HG03039 (cell line): ENCODE results near the gene FAAP20.
"Not testable (repeated sequence)": the region's sequence is repeated elsewhere in the genome, so short reads cannot be mapped to it uniquely, and the experiment has no call there.

Source experiments
- ATAC-seq: cut with Tn5 transposase; IDR thresholded peaks from one replicate; pipeline ENCODE4 v1.9.1; 2021; ENCODE audit warnings: mild to moderate bottlenecking, moderate library complexity; ENCODE audit not compliant: unreplicated experiment

FAAP20 gene

DNA sequence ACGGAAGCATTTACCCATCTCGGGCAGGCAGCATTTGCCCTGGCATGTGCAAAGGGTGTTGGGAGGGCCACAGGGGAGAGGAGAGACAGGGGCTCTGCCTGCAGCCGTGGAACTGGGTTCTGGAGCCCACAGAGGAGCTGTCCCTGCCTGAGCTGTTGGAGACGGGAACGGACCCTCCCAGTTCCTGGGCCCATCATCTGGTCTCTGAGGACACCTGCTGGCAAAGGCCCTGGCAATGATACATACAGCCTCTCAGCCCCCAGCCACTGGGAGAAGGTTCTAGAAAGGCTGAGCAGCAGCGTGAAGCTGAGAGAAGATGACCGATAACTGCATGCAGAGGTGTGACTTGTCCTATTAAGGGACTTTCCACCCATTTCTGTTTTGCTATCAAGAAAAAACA is 31.4 kb downstream of the FAAP20 start:
- no peak for ATAC-seq

DNA sequence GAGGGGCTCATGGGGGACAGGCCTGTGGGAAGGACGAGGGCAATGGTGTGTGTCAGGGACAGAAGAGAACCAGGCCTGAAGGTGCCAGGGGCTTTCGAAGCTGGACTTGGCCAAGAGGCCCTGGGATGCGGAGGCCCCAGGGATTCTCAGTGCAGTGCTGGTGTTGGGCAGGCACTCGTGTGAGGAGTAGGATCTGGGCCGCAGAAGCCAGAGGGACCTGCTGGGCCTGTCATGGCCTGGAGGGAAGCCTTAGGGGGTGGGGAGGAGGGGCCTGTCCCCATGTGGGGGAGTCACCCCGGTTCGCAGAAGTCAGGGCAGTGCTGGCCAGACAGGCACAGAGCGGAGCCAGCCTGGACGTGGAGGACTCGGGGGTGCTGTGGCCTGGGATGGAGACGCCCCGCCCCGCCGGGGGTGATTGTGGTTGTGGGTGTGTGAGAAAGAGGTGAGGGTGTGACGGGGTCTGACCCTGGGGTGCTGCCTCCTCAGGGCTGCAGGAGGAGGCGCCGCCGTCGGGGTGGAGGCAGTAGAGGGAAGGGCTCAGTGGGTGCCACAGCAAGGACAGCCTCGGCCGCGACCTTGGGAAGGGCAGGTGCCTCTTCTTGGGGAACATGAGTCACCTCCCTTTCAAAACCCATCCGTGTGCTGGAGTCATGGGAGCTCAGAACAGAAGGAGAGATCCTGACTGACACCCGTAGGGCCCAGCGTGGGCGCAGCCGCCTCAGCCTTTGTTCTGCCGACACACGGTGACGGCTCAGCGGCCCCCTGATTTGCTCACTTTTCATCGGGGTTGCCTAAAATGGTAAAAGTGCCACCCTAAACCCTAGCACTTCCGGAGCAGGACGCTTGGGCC is 33.9 kb downstream of the FAAP20 start:
- ATAC-seq: no peak

DNA sequence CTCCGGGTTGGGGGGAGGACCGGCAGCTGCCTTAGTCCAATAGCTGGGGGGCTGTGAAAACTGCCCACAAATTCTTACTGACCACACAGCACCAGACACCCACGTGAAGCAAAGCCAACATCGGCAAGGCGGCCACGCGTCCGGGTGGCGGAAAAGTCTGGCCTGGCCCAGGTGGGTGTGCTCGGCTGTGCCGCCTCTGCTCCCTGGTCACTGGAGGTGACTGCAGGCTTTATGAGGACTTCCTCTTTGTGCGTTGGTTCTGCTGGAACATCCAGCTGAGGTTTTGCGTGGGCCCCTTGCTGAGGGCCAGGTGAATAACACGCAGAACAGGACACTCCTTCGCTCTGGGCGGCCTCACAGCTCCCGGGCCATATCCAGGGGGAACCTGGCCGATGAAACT is 35.4 kb downstream of the FAAP20 start:
- no peak for ATAC-seq

DNA sequence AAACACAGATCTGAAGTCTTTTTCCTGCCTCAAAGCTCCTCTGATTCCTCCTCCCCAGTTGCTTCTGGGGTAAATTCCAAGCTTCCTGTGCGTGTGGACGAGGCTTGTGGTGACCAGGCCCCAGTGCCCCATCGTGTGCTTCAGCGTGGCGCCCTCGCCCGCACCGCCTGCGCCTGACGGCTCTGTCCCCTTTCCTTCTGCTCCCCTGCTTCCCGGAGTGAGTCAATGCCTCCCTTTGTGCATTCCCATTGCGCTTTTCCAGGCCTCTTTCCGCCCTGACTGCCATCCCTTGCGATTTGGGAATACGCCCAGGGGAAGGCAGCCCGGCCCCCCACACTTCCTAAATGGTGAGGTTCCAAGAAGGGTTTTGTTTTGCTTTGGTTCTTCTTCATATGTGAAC is 36.3 kb downstream of the FAAP20 start:
- ATAC-seq: no peak

DNA sequence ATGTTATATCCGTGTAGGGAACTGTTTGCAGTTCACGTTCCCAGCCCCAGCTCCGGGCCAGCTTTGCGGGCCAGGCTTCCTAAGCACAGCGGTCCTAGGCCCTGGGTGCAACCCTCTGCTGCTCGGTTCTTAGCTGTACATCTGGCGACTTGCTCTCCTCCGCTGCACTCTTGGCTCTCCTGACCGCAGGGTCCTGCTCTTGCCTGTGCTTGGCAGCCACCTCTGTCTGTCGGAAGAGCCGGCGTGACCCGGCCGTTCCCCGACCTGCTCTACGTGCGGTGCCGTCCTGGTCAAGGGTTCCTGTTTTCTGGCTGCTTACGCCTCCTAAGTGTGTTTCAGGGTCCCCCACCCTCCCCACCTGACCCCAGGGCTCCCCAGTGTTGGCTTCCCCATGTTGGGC is 36.7 kb downstream of the FAAP20 start:
- no peak for ATAC-seq

DNA sequence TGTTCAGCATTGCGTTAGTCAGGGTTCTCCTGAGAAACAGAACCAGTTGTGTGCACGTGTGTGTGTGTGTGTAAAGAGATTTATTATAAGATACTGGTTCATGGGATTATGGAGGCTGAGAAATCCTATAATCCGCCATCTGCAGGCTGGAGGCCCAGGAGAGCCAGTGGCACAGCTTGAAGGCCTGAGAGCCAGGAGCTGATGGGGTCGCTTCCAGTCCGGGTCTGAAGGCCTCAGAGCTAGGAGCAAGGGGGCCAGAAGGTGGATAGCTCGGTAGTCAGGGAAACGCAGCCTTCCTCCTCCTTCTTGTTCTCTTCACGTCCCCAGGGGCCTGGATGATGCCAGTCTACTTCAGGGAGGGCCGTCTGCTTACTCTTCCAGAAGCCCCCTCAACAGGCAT is 37.7 kb downstream of the FAAP20 start:
- ATAC-seq: no peak

DNA sequence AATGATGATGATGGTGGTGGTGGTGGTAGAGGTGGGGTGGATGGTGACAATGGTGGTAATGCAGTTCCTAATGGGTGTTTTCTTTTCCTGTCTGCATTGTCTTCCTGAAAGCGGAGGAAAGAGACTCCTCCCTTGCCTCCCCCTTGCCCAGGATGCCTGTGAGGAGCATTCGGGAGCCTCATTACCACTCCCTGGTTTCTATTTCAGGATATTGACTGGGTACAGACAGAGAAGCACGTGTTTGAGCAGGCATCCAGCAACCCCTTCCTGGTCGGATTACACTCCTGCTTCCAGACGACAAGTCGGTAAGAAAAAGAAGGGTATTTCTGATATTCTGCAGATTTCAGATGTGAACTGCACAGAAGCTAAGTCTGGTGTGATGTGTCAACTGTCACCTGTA is 38.8 kb downstream of the FAAP20 start:
- ATAC-seq: no peak

DNA sequence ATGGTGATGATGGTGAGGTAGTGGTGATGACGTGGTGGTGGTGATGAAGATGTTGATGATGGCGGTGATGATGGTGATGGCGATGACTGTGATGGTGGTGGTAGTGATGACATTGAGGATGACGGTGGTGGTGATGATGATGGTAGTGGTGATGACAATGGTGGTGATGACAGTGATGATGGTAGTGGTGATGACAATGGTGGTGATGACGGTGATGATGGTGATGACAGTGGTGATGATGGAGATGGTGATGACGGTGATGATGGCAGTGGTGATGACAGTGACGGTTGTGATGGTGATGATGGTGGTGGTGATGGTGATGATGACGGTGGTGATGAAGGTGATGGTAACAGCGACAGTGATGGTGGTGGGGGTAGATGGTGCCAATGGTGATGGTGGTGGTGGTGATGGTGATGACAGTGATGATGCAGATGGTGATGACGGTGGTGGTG is 39.4 kb downstream of the FAAP20 start:
- ATAC-seq: no peak

DNA sequence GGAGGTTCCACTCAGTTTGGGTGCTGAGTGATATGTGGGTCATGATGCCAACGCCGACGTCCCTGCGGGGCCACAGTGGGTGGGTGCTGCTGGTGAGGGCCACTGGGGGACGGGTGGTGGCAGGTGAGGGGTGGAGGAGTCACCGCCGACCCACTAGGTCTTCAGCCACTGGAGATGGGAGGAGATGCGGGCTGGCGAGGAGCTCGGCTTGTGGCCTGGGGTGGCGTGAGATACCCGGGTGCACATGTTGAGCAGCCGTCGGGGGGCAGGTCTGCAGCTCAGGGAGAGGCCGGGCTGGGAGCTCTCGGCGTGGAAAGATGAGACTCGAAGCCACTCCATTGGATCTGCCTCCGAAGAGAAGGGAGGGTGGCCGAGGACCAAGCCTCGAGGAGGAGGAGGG is 40.5 kb downstream of the FAAP20 start:
- no peak for ATAC-seq

DNA sequence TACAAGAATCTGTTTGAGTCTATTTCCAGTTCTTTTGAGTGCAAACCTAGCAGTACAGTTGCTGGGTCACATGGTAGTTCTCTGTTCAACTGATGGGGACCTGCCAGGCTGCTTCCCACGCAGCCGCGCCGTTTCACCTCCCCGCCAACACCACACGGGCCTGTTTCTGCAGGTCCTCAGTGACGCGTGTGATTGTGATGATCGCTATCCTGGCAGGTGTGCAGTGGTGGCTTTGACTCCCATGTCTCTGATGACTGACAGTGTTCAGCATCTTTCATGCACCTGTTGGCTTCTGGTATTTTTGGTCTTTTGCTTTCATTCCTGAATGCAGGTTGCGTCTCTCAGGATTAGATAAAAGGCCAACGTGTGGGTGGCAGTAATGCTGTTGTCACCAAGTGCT is 41.6 kb downstream of the FAAP20 start:
- no peak for ATAC-seq

DNA sequence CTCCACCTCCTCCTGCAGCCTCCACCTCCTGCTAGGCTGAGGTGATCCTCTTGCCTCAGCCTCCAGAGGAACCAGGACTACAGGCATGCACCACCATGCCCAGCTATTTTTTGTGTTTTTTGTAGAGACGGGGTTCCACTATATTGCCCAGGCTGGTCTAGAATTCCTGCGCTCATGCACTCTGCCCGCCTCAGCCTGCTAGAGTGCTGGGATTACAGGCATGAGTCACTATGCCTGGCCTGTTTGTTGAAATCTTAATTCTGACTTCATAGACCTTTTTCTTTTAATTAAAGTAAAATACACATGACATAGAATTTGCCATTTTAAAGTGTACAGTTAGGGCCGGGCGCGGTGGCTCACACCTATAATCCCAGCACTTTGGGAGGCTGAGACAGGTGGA is 42.7 kb downstream of the FAAP20 start:
- ATAC-seq: no peak

DNA sequence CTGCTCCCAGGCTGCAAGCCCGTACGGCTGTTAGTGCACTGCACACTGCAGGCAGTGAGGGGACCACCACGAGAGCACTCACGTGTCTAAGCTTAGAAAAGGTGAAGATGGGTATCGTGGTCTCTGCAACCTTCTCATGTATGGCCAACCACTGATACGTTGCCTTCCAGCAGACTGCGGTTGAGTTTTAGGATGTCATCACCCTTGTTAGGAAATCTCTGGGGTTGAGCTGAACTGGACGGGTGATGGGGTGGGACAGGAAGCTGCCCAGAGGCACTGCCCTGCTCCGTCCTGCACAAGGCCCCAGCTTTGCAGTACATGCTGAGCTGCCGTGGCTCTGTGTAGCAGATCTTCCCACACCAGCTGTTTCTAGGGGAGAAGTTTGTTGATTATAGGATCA is 43.3 kb downstream of the FAAP20 start:
- ATAC-seq: no peak

DNA sequence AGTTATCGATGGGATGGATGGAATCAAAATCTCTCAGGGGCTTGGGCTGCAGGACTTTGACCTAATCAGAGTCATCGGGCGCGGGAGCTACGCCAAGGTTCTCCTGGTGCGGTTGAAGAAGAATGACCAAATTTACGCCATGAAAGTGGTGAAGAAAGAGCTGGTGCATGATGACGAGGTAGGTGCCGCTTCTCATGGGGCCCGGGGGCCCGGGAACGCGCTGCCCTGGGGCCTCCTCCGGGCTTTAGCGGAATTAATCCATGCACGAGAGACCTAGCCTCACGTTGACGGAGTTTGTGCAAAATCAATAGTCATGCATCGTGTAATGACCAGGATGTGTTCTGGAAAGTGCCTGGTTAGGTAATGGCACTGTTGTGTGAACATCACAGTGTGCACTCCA is 43.8 kb downstream of the FAAP20 start:
- no peak for ATAC-seq

DNA sequence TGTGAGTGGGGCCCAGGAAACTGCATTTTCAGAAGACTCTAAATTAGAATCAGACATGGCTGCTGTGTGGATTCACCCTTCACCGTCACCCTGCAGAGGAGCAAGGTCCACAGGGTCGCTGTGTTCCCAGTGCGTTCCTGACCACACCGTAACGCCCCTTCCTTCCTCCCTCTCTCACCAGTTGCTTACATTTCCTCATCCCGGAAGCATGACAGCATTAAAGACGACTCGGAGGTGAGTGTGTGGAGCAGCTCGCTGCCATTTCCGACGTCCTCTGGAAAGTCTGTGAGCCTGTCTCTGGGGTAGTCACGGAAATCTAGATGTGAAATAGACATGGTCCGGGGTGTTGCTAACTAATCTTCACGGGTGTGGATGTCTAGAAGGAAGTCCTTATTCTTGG is 45.9 kb downstream of the FAAP20 start:
- ATAC-seq: no peak

DNA sequence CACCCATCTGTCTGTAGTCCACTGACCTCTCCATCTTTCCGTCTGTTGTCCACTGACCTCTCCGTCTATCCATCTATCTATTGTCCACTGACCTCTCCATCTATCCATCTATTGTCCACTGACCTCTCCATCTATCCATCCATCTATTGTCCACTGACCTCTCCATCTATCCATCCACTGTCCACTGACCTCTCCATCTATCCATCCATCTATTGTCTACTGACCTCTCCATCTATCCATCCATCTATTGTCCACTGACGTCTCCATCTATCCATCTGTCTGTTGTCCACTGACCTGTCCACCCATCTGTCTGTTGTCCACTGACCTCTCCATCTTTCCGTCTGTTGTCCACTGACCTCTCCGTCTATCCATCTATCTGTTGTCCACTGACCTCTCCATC is 46.7 kb downstream of the FAAP20 start:
- ATAC-seq: not testable (repeated sequence)

DNA sequence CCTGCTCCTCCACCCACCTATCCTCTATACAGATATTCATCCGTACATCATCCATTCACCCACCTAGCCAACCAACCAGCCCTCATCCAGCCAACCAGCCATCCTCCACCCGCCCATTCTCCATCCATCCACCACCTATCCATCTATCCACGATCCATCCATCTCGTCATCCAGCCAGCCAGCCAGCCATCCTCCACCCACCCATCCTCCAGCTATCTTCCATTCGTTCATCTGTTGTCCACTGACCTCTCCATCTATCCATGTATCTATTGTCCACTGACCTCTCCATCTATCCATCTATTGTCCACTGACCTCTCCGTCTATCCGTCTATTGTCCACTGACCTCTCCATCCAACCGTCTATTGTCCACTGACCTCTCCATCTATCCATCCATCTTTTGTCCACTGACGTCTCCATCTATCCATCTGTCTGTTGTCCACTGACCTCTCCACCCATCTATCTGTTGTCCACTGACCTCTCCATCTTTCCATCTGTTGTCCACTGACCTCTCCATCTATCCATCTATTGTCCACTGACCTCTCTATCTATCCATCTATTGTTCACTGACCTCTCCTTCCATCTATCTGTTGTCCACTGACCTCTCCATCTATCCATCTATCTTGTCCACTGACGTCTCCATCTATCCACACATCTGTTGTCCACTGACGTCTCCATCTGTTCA is 47.6 kb downstream of the FAAP20 start:
- no peak for ATAC-seq

DNA sequence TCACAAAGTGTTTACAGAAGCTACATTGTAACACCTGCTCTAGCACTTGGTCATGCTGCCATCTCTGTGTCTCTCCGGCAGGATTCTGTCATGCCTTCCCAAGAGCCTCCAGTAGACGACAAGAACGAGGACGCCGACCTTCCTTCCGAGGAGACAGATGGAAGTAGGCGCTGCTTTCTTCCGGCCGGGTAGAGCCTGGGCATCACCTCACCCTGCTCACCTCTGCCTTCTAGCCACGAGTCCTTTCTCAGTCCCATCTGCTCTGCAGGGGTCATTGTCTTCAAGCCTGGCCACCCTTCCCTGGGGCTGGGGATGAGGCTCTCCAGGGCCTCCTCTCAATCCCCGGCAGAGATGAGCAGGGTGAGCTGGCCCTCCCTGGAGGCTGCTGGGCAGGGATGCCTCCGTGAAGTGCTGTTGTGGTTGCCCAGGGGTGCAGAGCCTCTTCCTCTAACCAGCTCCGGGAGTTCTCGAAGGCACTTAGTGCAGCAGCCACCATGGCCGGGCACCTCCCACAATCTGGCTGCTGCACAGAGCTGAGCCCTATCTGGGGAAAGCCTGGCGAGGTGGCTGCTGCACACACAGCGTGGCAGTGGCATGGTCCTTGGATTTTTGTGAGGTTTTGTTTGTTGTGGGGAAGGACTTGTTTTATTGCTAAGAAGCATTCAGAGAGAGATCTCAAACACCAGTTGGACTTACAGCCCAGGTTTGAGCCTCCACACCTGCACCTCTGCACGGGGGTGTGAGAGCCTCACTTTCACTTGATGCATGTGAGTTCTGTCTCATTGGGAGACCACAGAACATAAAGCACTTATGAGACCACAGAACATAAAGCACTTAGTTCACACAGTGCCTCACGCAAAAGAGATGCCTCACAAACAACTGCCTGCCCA is 48.4 kb downstream of the FAAP20 start:
- no peak for ATAC-seq

DNA sequence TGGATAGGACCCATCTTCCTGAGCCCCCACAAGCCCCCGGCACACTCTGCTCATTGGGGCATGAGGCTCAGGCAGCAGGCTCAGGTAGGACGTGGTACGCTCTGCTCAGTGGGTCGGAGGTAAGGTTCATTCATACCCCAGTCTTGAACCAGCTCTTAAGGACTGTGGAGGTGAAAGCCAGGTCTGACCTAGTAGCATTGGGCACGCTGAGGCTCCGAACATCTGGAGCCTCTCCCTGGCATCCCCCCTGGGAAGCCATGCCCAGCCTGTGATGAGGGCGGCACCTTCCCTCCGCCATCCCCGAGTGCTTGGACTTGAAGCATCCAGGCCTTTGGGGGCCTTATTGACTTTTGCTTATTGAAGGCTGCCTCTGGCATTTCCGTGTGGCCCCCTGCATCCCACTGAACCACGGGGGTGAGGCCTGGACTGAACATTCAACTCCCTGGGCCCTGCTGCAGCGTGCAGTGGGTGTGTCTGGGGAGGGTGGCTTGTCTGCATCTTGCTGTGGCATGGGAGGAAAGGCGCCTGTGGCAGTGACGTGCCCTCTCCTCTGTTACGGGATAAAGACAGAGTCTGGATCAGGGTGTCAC is 50.0 kb downstream of the FAAP20 start:
- ATAC-seq: no peak

DNA sequence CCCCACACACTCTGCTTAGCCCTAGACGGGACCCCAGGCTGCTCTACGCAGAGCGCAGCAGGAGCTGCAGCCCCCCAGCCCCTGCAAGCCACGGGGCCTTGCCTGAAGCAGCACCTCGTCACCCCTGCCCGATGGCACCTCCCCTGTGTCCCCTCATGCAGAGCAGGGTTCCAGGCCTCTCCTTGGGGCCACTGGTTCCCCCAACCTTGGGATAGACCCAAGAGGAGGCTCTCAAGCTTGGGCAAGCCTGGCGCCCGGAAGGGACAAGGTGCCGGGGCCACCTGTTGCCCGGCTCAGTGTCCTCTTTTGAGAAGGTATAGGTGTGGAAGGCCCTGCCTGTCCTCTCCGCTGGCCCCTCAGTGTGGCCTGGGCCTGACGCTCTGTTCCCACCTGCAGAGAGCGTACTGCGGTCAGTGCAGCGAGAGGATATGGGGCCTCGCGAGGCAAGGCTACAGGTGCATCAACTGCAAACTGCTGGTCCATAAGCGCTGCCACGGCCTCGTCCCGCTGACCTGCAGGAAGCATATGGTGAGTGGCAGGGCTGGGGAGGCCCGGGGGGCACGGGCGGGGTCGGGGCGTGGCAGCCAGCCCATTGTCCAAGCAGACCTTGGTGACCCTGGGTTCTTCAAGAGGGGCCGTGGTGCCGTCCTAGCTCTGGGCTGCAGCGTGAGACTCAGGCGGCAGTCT is 50.6 kb downstream of the FAAP20 start:
- ATAC-seq: no peak

DNA sequence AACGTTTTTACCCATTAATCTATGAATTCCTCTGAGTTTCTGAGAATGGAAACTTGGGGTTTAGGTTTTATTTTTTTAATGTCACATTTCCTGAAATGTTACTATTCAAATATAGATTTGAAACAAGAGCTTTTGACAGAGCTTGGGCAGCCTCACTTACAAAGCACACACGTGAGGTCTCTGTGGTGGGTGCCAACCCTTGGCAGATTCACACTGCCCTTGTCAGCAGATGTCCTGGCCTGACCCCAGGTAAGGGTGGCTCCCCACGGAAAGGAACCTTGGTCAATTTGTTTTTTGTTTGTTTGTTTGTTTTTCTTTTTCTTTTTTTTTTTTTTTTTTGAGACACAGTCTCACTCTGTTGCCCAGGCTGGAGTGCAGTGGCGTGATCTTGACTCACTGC is 53.5 kb downstream of the FAAP20 start:
- ATAC-seq: no peak
